Amniotic epithelial cell (primary cell): ENCODE data around the gene TAL2.
A peak's percentile ranks its signal among the peaks of the same experiment; 100 is the strongest.

Source experiments
- DNase-seq: peaks from one replicate; pipeline ENCODE4 v3.0.0-alpha.2; 2010; ENCODE audit warnings: low read depth

The TAL2 gene

DNA sequence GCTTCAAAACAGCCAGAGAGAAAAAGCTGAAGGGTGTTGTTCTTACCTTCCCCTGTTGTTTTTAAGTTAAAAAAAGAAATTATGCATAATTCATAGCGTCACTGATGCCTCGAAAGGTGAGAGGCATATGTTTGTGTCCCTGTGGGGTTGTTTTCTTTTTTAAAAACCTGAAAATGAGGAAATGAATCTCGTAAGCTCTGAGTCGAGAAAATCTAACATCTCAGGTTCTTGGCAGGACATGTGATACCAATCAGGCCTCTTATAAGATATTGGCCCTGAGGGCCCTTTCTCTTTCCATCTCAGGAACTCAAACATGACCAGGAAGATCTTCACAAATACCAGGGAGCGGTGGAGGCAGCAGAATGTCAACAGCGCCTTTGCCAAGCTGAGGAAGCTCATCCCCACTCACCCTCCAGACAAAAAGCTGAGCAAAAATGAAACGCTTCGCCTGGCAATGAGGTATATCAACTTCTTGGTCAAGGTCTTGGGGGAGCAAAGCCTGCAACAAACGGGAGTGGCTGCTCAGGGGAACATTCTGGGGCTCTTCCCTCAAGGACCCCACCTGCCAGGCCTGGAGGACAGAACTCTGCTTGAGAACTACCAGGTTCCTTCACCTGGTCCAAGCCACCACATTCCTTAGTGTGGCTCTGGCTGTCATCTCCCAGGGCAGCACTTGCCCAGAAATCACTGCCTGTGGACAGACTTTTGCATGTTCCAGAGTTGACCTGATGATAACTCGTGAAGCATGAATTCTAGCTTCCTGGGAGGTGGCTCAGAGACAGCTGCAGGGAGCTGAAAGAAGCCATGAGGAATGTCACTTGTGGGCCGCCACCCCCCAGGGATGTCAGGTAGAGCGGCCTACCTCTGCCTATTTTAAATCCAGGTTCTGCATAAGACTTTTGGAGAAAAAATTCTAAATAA lies at the start of gene TAL2:
Gene TAL2, plus strand, starts transcription at position 274 of the 921 bp plus-strand sequence. Its CDS starts 40 bp downstream, at position 314.
- DNase-seq = no peak

GRCh38 chr9:105621001-105621400 lies 41.3 kb upstream of the TAL2 start:
- DNase-seq = no peak

GRCh38 chr9:105625088-105625487 lies 37.2 kb upstream of the TAL2 start:
- DNase-seq = no peak

GRCh38 chr9:105632807-105633206 lies 29.4 kb upstream of the TAL2 start:
- no peak for DNase-seq

DNA sequence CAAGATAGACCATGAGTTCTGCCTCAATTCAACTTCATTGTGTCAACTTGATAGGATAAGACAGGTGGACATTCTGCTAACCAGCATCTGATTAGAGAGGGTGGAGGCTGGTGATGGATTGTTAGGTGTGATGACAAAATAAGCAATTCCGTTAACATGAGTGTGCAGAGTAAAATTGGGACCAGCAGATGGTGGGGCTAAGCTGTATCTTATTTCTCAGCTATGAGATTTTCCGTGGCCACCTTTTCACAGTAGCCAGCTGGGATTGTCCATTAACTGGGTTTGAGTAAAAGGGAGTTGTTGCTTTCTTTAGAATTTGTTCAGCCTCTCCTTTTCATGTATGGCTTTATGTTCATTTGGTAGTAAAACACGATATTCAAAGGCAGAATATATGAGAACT lies 28.8 kb upstream of the TAL2 start:
- no peak for DNase-seq

DNA sequence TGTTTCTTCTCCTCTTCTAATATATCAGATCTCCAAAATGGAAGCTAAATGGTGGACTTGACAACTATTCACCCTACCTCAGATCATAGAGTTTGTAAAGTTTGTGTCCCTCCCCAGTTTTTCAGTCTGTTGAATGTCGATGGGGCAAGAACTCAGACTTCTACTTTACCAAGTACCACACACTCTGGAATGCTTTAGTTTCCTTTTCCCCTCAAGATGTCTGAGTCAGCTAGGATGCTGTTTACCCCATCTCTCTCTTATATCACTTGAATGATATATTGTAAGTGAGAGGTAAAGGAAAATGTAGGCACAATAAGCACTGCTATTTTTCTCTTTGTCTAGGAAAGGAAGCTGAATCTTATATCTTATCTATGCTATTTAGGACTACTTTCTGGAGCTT lies 25.9 kb upstream of the TAL2 start:
- DNase-seq = peak; percentile 51

- DNase-seq = no peak
Observed at GRCh38 chr9:105637787-105638395, 24.4 kb upstream of the TAL2 start.

DNA sequence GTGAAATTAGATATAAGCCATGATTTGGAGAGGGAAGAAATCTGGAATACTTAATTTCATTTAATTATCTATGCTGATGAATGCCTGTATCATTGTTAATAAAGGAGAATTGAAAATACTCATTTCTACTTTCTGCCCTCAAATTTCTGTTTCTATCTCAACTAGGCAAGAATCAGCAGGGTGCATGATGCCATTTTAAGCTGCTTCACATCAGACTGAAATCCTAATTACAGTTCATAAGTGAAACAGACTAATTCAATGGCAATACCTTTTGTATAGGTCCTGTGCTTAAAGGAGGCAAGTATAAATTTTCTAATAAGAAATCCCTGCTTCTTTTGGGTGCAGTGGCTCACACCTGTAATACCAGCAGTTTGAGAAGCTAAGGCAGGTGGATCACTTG lies 22.3 kb upstream of the TAL2 start:
- DNase-seq = no peak

DNA sequence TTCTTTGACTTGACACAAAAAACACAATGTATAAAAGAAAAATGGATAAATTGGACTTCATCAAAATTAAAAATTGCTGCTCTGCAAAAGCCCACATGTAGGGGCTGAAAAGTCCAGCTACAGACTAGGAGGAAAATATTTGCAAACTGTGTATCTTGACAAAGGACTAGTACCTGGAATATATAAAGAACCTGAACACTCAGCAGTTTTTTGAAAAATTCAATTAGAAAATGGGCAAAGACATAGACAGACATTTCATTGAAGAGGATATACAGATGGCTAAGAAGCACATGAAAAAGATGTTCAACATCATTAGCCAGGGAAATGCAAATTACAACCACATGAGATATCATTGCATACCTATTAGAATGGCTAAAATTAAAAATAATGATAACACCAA lies 18.5 kb upstream of the TAL2 start:
- no peak for DNase-seq

DNA sequence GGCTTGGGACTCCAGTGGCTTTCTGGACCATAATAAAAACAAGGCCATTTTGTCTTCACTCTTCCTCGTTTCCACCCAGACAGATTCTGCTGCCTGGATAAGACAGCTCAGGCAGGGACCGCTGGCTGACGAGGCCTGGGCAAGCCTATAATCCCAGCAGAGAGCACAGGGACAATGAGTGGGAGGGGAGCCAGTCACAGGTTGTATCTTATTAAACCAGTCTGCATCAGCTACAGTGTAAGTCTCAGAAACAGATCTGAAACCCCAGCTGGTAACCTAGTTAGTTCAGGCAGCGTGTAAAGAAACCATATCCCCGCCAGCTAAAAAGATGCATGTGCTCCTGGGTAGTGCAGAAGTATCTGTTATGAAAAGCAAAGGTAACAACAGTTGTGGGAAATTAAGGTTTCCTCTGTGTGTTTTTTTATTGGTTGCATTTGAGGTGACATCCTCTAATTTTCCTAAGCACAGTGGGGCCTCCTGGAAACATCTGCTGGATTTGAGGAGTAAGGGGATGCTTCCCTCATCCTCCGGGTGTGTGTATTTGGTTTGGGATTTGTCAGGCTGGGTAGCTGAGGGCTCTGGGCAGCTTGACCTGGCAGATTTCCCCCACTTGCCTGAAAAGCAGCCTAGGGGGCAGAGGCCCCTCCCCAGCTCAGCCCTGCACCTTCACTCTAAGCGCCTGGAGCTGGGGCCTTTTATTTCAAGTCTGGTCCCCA lies 15.2 kb upstream of the TAL2 start:
- no peak for DNase-seq

- DNase-seq = peak; percentile 52
Observed at GRCh38 chr9:105647595-105648349, 14.5 kb upstream of the TAL2 start.

DNA sequence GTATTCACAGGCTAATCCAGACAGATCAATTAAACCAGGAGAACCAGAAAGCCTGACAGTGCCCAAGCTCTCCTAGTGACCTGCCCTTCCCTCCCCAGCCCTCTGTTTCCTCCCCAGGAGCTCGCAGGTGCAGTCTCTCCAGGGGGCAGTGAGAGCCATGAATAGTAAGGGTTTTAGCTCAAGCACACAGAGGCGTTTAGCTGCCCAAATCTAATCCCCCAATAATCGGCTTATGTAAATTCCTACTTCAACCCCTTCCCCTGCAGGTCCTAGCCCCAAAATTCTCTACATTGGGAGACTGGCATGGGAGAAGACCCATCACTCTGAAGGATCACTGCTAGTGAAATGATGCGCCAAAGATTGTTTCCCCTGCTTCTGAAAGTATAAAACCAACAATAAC lies 10.5 kb upstream of the TAL2 start:
- no peak for DNase-seq

- no peak for DNase-seq
Observed at GRCh38 chr9:105656131-105656921, 5.9 kb upstream of the TAL2 start.

GRCh38 chr9:105658351-105658750 lies 3.9 kb upstream of the TAL2 start:
- DNase-seq = no peak

DNA sequence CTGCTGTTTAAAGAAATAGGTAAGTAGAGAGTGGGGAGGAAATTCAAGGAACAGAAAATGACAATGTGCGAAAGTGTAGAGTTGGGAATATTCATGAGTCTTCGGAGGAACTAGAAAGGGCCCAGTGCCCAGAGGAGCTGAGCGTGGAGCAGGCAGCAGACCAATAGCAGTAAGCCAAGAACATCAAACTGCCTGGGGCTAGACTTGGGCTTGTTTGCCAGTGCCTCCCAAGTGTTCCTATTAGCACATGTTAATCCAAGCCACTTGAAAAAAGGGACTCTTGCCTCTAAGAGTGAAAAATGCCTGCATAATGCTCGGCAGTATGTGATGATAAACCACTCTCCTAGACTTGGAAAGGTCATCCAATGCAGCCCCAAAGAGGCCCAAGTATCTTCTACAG lies 1.2 kb upstream of the TAL2 start:
- DNase-seq = no peak

DNA sequence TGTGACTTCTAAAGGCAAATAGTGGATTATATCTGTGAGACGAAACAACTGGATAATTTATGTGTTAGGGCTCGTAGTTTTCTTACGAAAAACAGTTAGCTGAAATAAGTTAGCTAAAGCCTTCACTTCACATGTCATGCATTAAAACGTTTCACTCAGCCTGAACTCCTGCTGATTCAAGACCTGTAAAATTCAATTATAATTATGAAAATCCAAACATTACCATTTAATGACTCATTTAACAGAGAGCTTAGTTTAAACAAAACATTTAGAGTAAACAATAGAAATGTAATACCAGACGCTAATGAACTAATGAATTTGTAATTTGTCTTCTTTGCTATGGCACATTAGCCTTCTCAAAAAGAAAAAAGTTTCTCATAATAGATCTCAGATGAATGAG lies 1.7 kb downstream of the TAL2 start:
- no peak for DNase-seq

DNA sequence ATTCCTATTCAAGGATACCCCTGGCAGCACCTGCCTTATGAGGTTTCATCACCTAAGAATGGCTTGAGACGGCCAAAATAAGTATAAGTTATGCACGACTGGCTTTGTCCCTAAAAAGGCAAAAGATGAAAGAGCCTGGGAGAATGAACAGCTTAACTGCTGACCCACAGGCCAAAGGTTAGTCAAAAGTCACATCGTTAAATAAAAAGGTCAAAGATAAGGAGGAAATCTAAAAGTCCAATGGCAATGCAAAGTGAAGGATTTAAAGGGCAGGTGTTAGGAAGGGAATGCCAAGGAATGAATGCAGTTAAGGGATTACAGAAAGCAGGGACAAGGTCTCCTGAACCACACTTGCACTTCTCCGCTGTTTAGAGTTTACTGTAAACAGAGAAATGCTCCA lies 5.6 kb downstream of the TAL2 start:
- no peak for DNase-seq

GRCh38 chr9:105670315-105670714 lies 8.1 kb downstream of the TAL2 start:
- DNase-seq = no peak

GRCh38 chr9:105670775-105671174 lies 8.5 kb downstream of the TAL2 start:
- DNase-seq = no peak

GRCh38 chr9:105672711-105673234 lies 10.5 kb downstream of the TAL2 start:
- DNase-seq = peak; percentile 21

DNA sequence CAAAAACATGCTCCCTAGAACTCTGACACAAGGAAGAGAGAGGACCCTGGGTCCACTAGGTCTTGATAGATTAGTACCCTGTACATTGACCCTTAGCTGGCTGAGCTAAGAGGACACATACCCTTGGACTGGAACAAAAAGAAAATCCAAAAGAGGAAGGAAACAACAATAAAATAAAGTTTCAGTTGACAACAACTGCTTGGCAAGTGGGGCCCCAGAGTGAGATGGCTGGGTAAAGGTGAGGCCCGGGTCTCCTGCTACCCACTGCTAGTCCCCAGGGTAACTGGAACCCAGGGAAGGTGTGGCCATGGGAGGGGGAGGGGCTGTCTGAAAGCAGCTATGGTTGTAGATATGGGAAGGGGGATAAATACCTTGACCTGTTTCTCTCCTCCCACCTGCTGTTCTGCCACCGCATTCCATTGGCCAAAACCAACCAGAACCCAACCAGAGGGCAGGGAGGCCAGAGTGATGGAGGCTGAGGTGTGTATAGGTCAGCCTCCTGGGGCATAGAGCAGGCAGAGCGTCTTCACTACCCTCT lies 11.7 kb downstream of the TAL2 start:
- DNase-seq = no peak
